Measurements from ENCODE around the gene NELL2. TPM values are rescaled to one million over a fixed set of nuclear protein-coding genes. Genes with fewer than 3 reads are reported as not detected.
A peak's percentile ranks its signal among the peaks of the same experiment; 100 is the strongest.

The NELL2 gene
- total RNA-seq, 1 experiment from 2014 or later = 0.80 TPM

DNA sequence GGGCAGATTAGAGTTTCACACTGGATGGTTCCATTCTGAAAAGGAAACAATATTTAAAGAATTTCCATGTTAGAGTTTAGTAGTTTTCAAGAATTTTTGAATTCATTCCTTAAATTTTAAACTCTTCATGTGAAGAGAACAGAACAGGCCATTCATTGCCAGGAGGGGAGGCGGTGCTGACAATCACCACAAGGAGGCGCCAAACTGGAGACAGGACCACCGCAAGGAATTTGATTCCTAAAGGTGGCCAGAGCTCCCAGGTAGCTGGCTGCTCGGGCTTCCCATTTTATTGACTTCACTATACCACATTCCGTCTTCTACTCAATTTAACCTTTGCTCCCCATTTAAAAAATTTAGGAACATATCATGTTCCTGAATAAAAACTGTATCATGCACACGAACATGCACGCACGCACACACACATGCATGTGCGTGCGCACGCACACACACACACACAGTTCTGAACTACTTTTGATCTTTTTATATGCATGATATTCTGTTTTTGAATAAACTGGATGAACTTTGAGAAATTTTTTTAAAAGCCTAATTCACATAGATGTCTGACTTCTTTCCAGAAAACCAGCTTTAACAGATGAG, 101.2 kb downstream of the NELL2 start:
- H2AFZ ChIP-seq (ENCODE audit: low read length) = no peak overlapping the region

DNA sequence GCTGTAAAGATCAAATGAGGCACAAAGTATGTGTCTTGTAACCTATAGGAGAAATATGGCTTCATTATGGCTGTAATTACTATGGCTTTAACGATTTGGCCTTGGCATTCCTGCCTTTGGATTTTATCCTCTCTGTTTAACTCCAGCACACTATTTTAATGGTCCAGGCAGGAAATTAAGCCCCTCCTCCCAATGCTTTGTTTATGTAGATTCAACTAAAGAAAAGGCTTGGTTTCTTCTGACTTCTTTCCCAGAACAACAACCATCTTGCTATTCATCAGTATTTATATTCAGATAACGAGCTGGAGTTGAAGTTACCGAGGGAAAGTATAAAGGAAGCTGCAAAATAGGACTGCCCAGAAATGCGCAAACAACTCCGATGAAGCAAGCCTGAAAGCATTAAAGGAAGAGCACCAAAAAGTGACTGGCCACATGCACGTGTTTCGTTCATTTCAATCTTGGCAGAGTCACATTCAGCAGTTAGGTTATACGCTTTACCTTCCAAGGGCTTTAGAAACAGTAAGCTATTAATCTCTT, 104.6 kb downstream of the NELL2 start:
- POLR2A ChIA-PET (ENCODE audit: unreplicated experiment) = interaction anchor here (0.7 kb wide), 1 partner anchor 450 kb away, joined by 3 read pairs; no protein-coding TSS in a partner anchor
- ATAC-seq (no peak), DNase-seq (no peak)
- no peaks in the 10 kb centered on the region for H3F3A ChIP-seq (ENCODE audit: low read length, unreplicated experiment)
- no peaks in the 10 kb centered on the region for H3K4me1 ChIP-seq (ENCODE audit: insufficient read depth, low read length)
- no peaks in the 10 kb centered on the region for H4K20me1 ChIP-seq (ENCODE audit: low read length)
- intact Hi-C loops (cut with micrococcal nuclease) = loop anchor here (10.0 kb wide), 1 partner anchor 163 kb away; no protein-coding TSS in a partner anchor
- H3K9ac ChIP-seq (ENCODE audit: low read length) = no peak overlapping the region
- no peaks in the 10 kb centered on the region for H3K36me3 ChIP-seq (ENCODE audit: low read depth, low read length)
- H3K79me2 ChIP-seq (ENCODE audit: low read length) = no peaks in the 10 kb centered on the region
- H3K4me2 ChIP-seq (ENCODE audit: low read length) = no peak overlapping the region
- H3K4me3 ChIP-seq (ENCODE audit: low read length) = no peak overlapping the region
- TF ChIP-seq EZH2 (IDR thresholded peaks at IDR 0.05; ENCODE audit: low read length, unreplicated experiment) = no peak
- no peak for TF ChIP-seq EZH2phosphoT487 (IDR thresholded peaks at IDR 0.05; ENCODE audit: borderline replicate concordance, low read length)
- TF ChIP-seq, protein P1, sequence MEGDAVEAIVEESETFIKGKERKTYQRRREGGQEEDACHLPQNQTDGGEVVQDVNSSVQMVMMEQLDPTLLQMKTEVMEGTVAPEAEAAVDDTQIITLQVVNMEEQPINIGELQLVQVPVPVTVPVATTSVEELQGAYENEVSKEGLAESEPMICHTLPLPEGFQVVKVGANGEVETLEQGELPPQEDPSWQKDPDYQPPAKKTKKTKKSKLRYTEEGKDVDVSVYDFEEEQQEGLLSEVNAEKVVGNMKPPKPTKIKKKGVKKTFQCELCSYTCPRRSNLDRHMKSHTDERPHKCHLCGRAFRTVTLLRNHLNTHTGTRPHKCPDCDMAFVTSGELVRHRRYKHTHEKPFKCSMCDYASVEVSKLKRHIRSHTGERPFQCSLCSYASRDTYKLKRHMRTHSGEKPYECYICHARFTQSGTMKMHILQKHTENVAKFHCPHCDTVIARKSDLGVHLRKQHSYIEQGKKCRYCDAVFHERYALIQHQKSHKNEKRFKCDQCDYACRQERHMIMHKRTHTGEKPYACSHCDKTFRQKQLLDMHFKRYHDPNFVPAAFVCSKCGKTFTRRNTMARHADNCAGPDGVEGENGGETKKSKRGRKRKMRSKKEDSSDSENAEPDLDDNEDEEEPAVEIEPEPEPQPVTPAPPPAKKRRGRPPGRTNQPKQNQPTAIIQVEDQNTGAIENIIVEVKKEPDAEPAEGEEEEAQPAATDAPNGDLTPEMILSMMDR (conservative IDR thresholded peaks at IDR 0.05; ENCODE audit: low read depth, low read length) = no peak
- BruUV-seq (replicated peaks) = no TSS peak
- peaks cover 56% of the 10 kb centered on the region for H3K27me3 ChIP-seq (ENCODE audit: low read length)
- H3K9me2 ChIP-seq (replicated peaks; ENCODE audit: low read length) = no peaks in the 10 kb centered on the region
- H3K27ac ChIP-seq (ENCODE audit: low read length) = no peak overlapping the region
- no peak overlapping the region for H2AFZ ChIP-seq (ENCODE audit: low read length)
- CTCF ChIA-PET = no interaction called here
- H3K9me3 ChIP-seq (ENCODE audit: low read length) = no peaks in the 10 kb centered on the region

More for the DNA sequence above, 101.2 kb downstream of the NELL2 start:
- intact Hi-C loops (cut with micrococcal nuclease) = loop anchor here (10.0 kb wide), 1 partner anchor 160 kb away; no protein-coding TSS in a partner anchor
- no peak overlapping the region for H3K4me3 ChIP-seq (ENCODE audit: low read length)
- H3K27ac ChIP-seq (ENCODE audit: low read length) = no peak overlapping the region
- no peak for ATAC-seq
- peaks cover 53% of the 10 kb centered on the region for H3K27me3 ChIP-seq (ENCODE audit: low read length)
- H3K9ac ChIP-seq (ENCODE audit: low read length) = no peak overlapping the region
- TF ChIP-seq, protein P1 (conservative IDR thresholded peaks at IDR 0.05; ENCODE audit: low read depth, low read length) = peak; percentile 89
- TF ChIP-seq EZH2 (IDR thresholded peaks at IDR 0.05; ENCODE audit: low read length, unreplicated experiment) = no peak
- H3K9me3 ChIP-seq (ENCODE audit: low read length) = no peaks in the 10 kb centered on the region
- no peaks in the 10 kb centered on the region for H3F3A ChIP-seq (ENCODE audit: low read length, unreplicated experiment)
- no peaks in the 10 kb centered on the region for H3K79me2 ChIP-seq (ENCODE audit: low read length)
- ChIA-PET POLR2A (ENCODE audit: unreplicated experiment) (no interaction called here), CTCF (interaction anchor here (0.6 kb wide), 1 partner anchor 24 kb away, joined by 3 read pairs; no protein-coding TSS in a partner anchor)
- H3K4me1 ChIP-seq (ENCODE audit: insufficient read depth, low read length) = no peaks in the 10 kb centered on the region
- no TSS peak for BruUV-seq (replicated peaks)
- H3K36me3 ChIP-seq (ENCODE audit: low read depth, low read length) = no peaks in the 10 kb centered on the region
- H3K4me2 ChIP-seq (ENCODE audit: low read length) = no peak overlapping the region
- DNase-seq = peak; percentile 54
- H3K9me2 ChIP-seq (replicated peaks; ENCODE audit: low read length) = no peaks in the 10 kb centered on the region
- H4K20me1 ChIP-seq (ENCODE audit: low read length) = no peaks in the 10 kb centered on the region

DNA sequence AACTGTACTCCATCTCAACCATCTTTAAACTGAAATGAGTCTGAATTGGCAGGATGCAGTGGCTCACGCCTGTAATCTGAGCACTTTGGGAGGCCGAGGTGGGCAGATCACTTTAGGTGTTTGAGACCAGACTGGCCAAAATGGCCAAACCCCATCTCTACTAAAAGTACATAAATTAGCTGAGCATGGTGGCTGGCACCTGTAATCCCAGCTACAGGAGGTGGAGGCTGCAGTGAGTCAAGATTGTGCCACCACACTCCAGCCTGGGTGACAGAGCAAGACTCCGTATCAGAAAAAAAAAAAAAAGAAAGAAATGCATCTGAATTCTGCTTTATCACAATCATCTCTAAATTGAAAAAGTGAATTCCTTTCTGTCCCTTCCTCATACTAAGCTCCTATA, 110.3 kb downstream of the NELL2 start:
- CTCF ChIA-PET = no interaction called here
- H4K20me1 ChIP-seq (ENCODE audit: low read length) = no peaks in the 10 kb centered on the region
- no peaks in the 10 kb centered on the region for H3K79me2 ChIP-seq (ENCODE audit: low read length)
- H3K27me3 ChIP-seq (ENCODE audit: low read length) = peaks cover 24% of the 10 kb centered on the region; the same call in 1 of the 2 replicates
- H3K4me2 ChIP-seq (ENCODE audit: low read length) = no peak overlapping the region
- H3K4me1 ChIP-seq (ENCODE audit: insufficient read depth, low read length) = no peaks in the 10 kb centered on the region
- H3K9ac ChIP-seq (ENCODE audit: low read length) = no peak overlapping the region
- DNase-seq (no peak), ATAC-seq (no peak)
- H3K4me3 ChIP-seq (ENCODE audit: low read length) = no peak overlapping the region
- H3K9me2 ChIP-seq (replicated peaks; ENCODE audit: low read length) = no peaks in the 10 kb centered on the region
- TF ChIP-seq EZH2phosphoT487 (IDR thresholded peaks at IDR 0.05; ENCODE audit: borderline replicate concordance, low read length) (no peak), EZH2 (IDR thresholded peaks at IDR 0.05; ENCODE audit: low read length, unreplicated experiment) (no peak)
- TF ChIP-seq, protein P1 (conservative IDR thresholded peaks at IDR 0.05; ENCODE audit: low read depth, low read length) = no peak
- no peaks in the 10 kb centered on the region for H3K36me3 ChIP-seq (ENCODE audit: low read depth, low read length)
- POLR2A ChIA-PET (ENCODE audit: unreplicated experiment) = no interaction called here
- intact Hi-C loops (cut with micrococcal nuclease) = no loop called here
- no peaks in the 10 kb centered on the region for H3K9me3 ChIP-seq (ENCODE audit: low read length)
- no peak overlapping the region for H3K27ac ChIP-seq (ENCODE audit: low read length)
- no TSS peak for BruUV-seq (replicated peaks)
- H3F3A ChIP-seq (ENCODE audit: low read length, unreplicated experiment) = no peaks in the 10 kb centered on the region
- no peak overlapping the region for H2AFZ ChIP-seq (ENCODE audit: low read length)
